Measurements from ENCODE around the gene SLC45A2. TPM values are rescaled to one million over a fixed set of nuclear protein-coding genes. Genes with fewer than 3 reads are reported as not detected.

Gene SLC45A2
- total and polyA plus RNA-seq, 8 donors, result 0.08 to 0.26 (median 0.19) TPM; not detected in 4

DNA sequence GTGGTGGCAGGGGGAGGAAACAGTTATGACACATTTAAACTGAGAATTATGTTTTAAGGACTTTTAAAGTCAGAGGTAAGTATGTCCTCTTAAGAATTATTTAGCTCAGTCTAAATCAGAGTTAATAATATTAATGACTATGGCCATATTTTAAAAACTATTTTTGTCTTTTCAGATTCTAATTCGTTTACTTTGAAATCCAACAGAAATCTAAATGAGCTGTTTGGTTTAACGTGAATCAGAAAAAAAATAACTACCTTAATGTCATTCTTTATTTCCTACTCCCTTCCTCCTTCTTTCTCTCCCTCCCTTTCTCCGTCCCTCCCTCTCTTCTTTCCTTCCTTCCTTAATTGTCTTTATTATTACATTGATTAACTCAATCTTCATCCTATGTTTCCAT lies 43.9 kb upstream of the SLC45A2 start:
- no peaks in the 10 kb centered on the region for H3K9me3 ChIP-seq
- H3K36me3 ChIP-seq, result no peaks in the 10 kb centered on the region
- ATAC-seq (no peak), DNase-seq (no peak), FAIRE-seq (no peak)
- H3K4me3 ChIP-seq, result no peak overlapping the region
- peaks cover 5 to 17% (median 5%) of the 10 kb centered on the region in 3 donors for H3K4me1 ChIP-seq
- WGBS, 2 donors, result 84 to 92% methylated on average over 3 of the region's 3 CpGs
- no peak overlapping the region for H3K27ac ChIP-seq
- intact Hi-C loops (cut with DNase I), result no loop called here
- H3K27me3 ChIP-seq, result no peaks in the 10 kb centered on the region
- TF ChIP-seq, protein P1, sequence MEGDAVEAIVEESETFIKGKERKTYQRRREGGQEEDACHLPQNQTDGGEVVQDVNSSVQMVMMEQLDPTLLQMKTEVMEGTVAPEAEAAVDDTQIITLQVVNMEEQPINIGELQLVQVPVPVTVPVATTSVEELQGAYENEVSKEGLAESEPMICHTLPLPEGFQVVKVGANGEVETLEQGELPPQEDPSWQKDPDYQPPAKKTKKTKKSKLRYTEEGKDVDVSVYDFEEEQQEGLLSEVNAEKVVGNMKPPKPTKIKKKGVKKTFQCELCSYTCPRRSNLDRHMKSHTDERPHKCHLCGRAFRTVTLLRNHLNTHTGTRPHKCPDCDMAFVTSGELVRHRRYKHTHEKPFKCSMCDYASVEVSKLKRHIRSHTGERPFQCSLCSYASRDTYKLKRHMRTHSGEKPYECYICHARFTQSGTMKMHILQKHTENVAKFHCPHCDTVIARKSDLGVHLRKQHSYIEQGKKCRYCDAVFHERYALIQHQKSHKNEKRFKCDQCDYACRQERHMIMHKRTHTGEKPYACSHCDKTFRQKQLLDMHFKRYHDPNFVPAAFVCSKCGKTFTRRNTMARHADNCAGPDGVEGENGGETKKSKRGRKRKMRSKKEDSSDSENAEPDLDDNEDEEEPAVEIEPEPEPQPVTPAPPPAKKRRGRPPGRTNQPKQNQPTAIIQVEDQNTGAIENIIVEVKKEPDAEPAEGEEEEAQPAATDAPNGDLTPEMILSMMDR (IDR thresholded peaks at IDR 0.05), result no peak

DNA sequence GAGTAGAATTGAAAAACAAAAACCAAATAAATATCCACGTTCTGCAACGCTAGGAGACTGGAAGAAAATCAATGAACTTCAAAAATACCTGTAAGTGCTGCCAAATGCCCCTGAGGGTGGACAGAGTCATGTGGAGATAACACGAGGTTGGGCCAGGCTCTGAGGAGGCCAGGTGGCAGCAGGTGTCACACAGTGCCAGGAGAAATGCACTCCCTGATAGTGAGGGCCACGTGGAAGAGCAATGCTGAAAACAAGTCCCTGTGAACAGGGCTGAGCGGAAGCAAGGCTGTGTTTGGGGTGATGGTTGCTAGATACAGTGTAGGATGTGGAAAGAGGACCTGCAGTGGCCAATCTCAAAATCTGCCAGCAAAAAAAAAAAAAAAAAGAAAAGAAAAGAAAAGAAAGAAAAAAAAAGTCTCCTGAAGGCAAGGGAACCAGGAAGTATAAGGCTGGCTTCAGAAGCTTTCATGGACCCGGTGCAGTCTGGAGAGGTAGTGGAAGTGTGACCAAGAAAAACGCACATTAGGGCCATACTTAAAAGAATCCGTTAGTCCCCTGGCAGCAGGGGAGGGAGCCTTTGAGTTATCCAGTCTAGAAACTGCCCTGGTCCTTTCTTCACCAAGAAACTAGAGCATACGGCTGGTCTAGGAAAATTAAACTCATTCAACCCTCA lies 41.7 kb upstream of the SLC45A2 start:
- H3K4me3 ChIP-seq, result no peak overlapping the region
- no peak for FAIRE-seq
- H3K36me3 ChIP-seq, result no peaks in the 10 kb centered on the region
- intact Hi-C loops (cut with DNase I), result no loop called here
- H3K9me3 ChIP-seq, result no peaks in the 10 kb centered on the region
- TF ChIP-seq, protein P1 (IDR thresholded peaks at IDR 0.05), result no peak
- H3K27ac ChIP-seq, result peak overlapping the region in 2 of 4 donors; percentile 50 to 63
- H3K4me1 ChIP-seq, result peaks cover 5 to 23% (median 12%) of the 10 kb centered on the region in 3 donors
- no peaks in the 10 kb centered on the region for H3K27me3 ChIP-seq
- 35 to 39% methylated on average over 9 of the region's 9 CpGs for WGBS, 2 donors
- peak; percentile 56 to 81 (median 70) for DNase-seq
- ATAC-seq, result peak; percentile 95 to 98 (median 96)

DNA sequence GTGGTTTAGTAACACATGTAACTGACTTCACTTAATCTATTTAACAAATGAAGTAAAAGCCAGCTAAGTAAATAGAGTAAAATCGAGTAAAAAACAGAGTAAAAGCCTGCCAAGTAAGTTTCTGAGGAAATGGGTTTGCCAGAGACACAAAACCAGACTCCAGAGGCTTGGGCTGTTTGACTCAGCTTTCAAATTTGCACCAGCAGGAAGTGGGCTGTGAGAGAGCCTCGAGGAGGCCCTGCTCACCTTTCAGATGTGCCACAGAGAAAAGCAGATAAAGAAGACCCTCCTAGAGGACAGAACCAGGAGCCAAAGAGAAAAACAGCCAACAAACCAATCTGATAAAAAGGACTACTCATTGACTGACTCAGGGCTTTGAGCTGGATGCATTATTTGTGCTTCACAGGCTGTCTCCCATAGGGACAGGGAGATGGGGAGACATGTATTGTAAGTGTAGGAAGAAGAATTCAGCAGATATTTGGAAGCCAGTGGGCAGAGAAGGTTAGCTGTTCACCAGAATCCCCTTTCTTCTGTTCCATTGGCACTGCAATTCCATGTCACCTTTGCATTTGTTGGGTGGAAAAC lies 37.7 kb upstream of the SLC45A2 start:
- 10 to 13% methylated on average over 2 of the region's 2 CpGs for WGBS, 2 donors
- TF ChIP-seq, protein P1 (IDR thresholded peaks at IDR 0.05), result no peak
- intact Hi-C loops (cut with DNase I), result no loop called here
- DNase-seq (no peak), FAIRE-seq (no peak), ATAC-seq (peak in 3 of 4 donors; percentile 14 to 25 (median 18))
- H3K4me1 ChIP-seq, result peaks cover 5 to 12% (median 7%) of the 10 kb centered on the region in 3 donors
- peaks cover 0 to 4% (median 0%) of the 10 kb centered on the region in 3 donors for H3K36me3 ChIP-seq
- no peaks in the 10 kb centered on the region for H3K27me3 ChIP-seq
- H3K27ac ChIP-seq, result peak overlapping the region in 2 of 4 donors; percentile 4 to 20
- H3K4me3 ChIP-seq, result no peak overlapping the region
- no peaks in the 10 kb centered on the region for H3K9me3 ChIP-seq

DNA sequence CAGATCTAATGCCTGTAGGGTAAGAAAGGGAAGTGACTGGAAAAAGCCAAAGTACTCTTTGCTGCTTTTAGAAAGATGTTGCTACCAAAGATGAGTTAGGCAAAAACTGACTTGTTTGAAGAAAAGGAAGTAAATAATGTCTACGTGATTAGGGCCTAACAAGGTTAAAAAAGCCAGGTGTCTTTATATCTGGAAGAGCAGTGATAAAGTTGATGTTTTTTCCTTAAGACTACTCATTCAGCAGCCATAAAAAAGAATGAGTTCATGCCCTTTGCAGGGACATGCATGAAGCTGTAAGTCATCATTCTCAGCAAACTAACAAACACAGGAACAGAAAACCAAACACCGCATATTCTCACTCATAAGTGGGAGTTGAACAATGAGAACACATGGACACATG lies 36.8 kb upstream of the SLC45A2 start:
- TF ChIP-seq, protein P1 (IDR thresholded peaks at IDR 0.05), result no peak
- FAIRE-seq, result no peak
- DNase-seq, result no peak
- Histone ChIP-seq H3K36me3 (peaks cover 0 to 4% (median 0%) of the 10 kb centered on the region in 3 donors), H3K27ac (no peak overlapping the region), H3K4me3 (no peak overlapping the region), H3K9me3 (no peaks in the 10 kb centered on the region), H3K4me1 (peaks cover 5 to 8% (median 7%) of the 10 kb centered on the region in 3 donors), H3K27me3 (no peaks in the 10 kb centered on the region)
- intact Hi-C loops (cut with DNase I), result no loop called here
- ATAC-seq, result no peak
- 70 to 76% methylated on average over 2 of the region's 2 CpGs for WGBS, 2 donors

DNA sequence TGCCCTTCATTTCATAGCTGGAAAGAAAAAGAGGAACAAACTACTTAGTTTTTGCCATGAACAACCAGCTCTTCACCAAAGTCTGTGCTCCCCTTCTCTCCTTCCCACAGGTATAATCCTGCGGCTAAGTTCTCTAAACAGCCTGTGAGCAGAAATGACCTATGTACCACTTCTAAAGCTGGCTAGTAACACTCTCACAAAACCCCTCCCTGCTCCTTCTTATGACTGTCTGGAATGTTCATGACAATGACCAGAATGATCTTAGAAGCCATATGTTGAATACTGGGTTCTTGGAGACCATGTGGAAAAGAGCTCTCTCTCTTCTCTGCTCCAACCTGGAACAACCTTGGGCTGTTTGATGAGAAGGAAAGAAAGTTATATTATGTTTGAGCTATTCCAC lies 36.2 kb upstream of the SLC45A2 start:
- no peak for FAIRE-seq
- Histone ChIP-seq H3K27me3 (no peaks in the 10 kb centered on the region), H3K36me3 (peaks cover 0 to 4% (median 0%) of the 10 kb centered on the region in 3 donors), H3K9me3 (no peaks in the 10 kb centered on the region), H3K4me1 (peaks cover 3 to 7% (median 6%) of the 10 kb centered on the region in 3 donors), H3K27ac (no peak overlapping the region), H3K4me3 (no peak overlapping the region)
- 98 to 100% methylated on average over 1 of the region's 1 CpG for WGBS, 2 donors
- no peak for DNase-seq
- ATAC-seq, result no peak
- intact Hi-C loops (cut with DNase I), result no loop called here
- TF ChIP-seq, protein P1 (IDR thresholded peaks at IDR 0.05), result no peak
